ENCODE measurements around the gene FOLR3. TPM values are rescaled to one million over a fixed set of nuclear protein-coding genes. Genes with fewer than 3 reads are reported as not detected.

Gene FOLR3
- total RNA-seq, 2 donors from 2014 or later: not detected

GRCh38 chr11:72114570-72114969 is 21.0 kb upstream of the FOLR3 start:
- ATAC-seq (ENCODE audit: insufficient number of reproducible peaks, low FRiP score, low read depth) (no peak), DNase-seq (ENCODE audit: low spot score) (no peak)
- no peaks in the 10 kb centered on the region for H3K27me3 ChIP-seq (replicated peaks; ENCODE audit: insufficient read depth)
- H3K36me3 ChIP-seq: no peaks in the 10 kb centered on the region
- TF ChIP-seq CTCF (IDR thresholded peaks at IDR 0.05): no peak
- no peaks in the 10 kb centered on the region for H3K9me3 ChIP-seq
- no peak overlapping the region for H3K4me3 ChIP-seq
- peaks cover 3 to 16% of the 10 kb centered on the region in 2 donors for H3K4me1 ChIP-seq (ENCODE audit: control insufficient read depth in 1 of 2, low read depth in 2 of 2)
- no peak overlapping the region for H3K27ac ChIP-seq

GRCh38 chr11:72116019-72116755 is 19.3 kb upstream of the FOLR3 start:
- H3K27me3 ChIP-seq (replicated peaks; ENCODE audit: insufficient read depth): no peaks in the 10 kb centered on the region
- no peaks in the 10 kb centered on the region for H3K9me3 ChIP-seq
- H3K27ac ChIP-seq: no peak overlapping the region
- peaks cover 3 to 12% of the 10 kb centered on the region in 2 donors for H3K4me1 ChIP-seq (ENCODE audit: control insufficient read depth in 1 of 2, low read depth in 2 of 2)
- no peak for TF ChIP-seq CTCF (IDR thresholded peaks at IDR 0.05)
- no peak for ATAC-seq (ENCODE audit: insufficient number of reproducible peaks, low FRiP score, low read depth)
- H3K4me3 ChIP-seq: no peak overlapping the region
- DNase-seq (ENCODE audit: low spot score): no peak
- no peaks in the 10 kb centered on the region for H3K36me3 ChIP-seq

GRCh38 chr11:72119198-72119597 is 16.3 kb upstream of the FOLR3 start:
- ATAC-seq (ENCODE audit: insufficient number of reproducible peaks, low FRiP score, low read depth): no peak
- no peak overlapping the region for H3K4me3 ChIP-seq
- H3K27me3 ChIP-seq (replicated peaks; ENCODE audit: insufficient read depth): no peaks in the 10 kb centered on the region
- no peak for TF ChIP-seq CTCF (IDR thresholded peaks at IDR 0.05)
- no peak for DNase-seq (ENCODE audit: low spot score)
- no peaks in the 10 kb centered on the region for H3K9me3 ChIP-seq
- H3K36me3 ChIP-seq: no peaks in the 10 kb centered on the region
- no peaks in the 10 kb centered on the region for H3K4me1 ChIP-seq (ENCODE audit: control insufficient read depth in 1 of 2, low read depth in 2 of 2)
- no peak overlapping the region for H3K27ac ChIP-seq

GRCh38 chr11:72120930-72121329 is 14.6 kb upstream of the FOLR3 start:
- no peak for ATAC-seq (ENCODE audit: insufficient number of reproducible peaks, low FRiP score, low read depth)
- no peak for TF ChIP-seq CTCF (IDR thresholded peaks at IDR 0.05)

GRCh38 chr11:72122607-72123006 is 12.9 kb upstream of the FOLR3 start:
- Histone ChIP-seq H3K27me3 (replicated peaks; ENCODE audit: insufficient read depth) (no peaks in the 10 kb centered on the region), H3K36me3 (no peaks in the 10 kb centered on the region), H3K4me1 (ENCODE audit: control insufficient read depth in 1 of 2, low read depth in 2 of 2) (no peaks in the 10 kb centered on the region), H3K27ac (no peak overlapping the region), H3K4me3 (no peak overlapping the region), H3K9me3 (no peaks in the 10 kb centered on the region)
- ATAC-seq (ENCODE audit: insufficient number of reproducible peaks, low FRiP score, low read depth): no peak
- DNase-seq (ENCODE audit: low spot score): no peak
- no peak for TF ChIP-seq CTCF (IDR thresholded peaks at IDR 0.05)

More at GRCh38 chr11:72120930-72121329, 14.6 kb upstream of the FOLR3 start:
- Histone ChIP-seq H3K36me3 (no peaks in the 10 kb centered on the region), H3K27ac (no peak overlapping the region), H3K9me3 (no peaks in the 10 kb centered on the region), H3K4me1 (ENCODE audit: control insufficient read depth in 1 of 2, low read depth in 2 of 2) (no peaks in the 10 kb centered on the region), H3K4me3 (no peak overlapping the region), H3K27me3 (replicated peaks; ENCODE audit: insufficient read depth) (no peaks in the 10 kb centered on the region)
- no peak for DNase-seq (ENCODE audit: low spot score)
